ENCODE data around the gene CMKLR1. TPM values are rescaled to one million over a fixed set of nuclear protein-coding genes. Genes with fewer than 3 reads are reported as not detected.

Gene CMKLR1
- total RNA-seq, 4 donors from 2014 or later: 9.7 to 25.4 (median 13.0) TPM

GRCh38 chr12:108375986-108376663, 37.0 kb upstream of the CMKLR1 start:
- 54 to 67% methylated on average over 2 to 4 of the region's 4 CpGs for WGBS, 2 donors (ENCODE audit: low coverage in 1 of 2)
- H3K9me3 ChIP-seq: peaks cover 0 to 34% (median 0%) of the 10 kb centered on the region in 3 donors
- peaks cover 0 to 14% (median 0%) of the 10 kb centered on the region in 3 donors for H3K4me1 ChIP-seq
- TF ChIP-seq POLR2A (IDR thresholded peaks at IDR 0.05) (no peak), CTCF (IDR thresholded peaks at IDR 0.05) (no peak), POLR2AphosphoS5 (IDR thresholded peaks at IDR 0.05) (no peak), EP300 (IDR thresholded peaks at IDR 0.05) (no peak)
- no peaks in the 10 kb centered on the region for H3K27me3 ChIP-seq
- no peak overlapping the region for H3K4me3 ChIP-seq
- H3K36me3 ChIP-seq: no peaks in the 10 kb centered on the region
- ATAC-seq: no peak
- no peak overlapping the region for H3K27ac ChIP-seq

- 70 to 100% methylated on average over 1 to 2 of the region's 2 CpGs for WGBS, 2 donors (ENCODE audit: low coverage in 1 of 2)
- Histone ChIP-seq H3K27ac (no peak overlapping the region), H3K4me3 (no peak overlapping the region), H3K9me3 (peaks cover 0 to 34% (median 0%) of the 10 kb centered on the region in 3 donors), H3K36me3 (no peaks in the 10 kb centered on the region), H3K4me1 (peaks cover 0 to 16% (median 0%) of the 10 kb centered on the region in 3 donors), H3K27me3 (no peaks in the 10 kb centered on the region)
- no peak for ATAC-seq
- no peak for TF ChIP-seq EP300 (IDR thresholded peaks at IDR 0.05)
- no peak for TF ChIP-seq POLR2A (IDR thresholded peaks at IDR 0.05)
- no peak for TF ChIP-seq POLR2AphosphoS5 (IDR thresholded peaks at IDR 0.05)
- TF ChIP-seq CTCF (IDR thresholded peaks at IDR 0.05): no peak
Observed at GRCh38 chr12:108374596-108375320, 35.6 kb upstream of the CMKLR1 start.

GRCh38 chr12:108373111-108373510, 34.0 kb upstream of the CMKLR1 start:
- peaks cover 0 to 16% (median 0%) of the 10 kb centered on the region in 3 donors for H3K4me1 ChIP-seq
- 19% methylated on average over 1 of the region's 1 CpG; no CpG with 5 or more reads in 1 of the 2 donors for WGBS, 2 donors (ENCODE audit: low coverage in 1 of 2)

GRCh38 chr12:108371801-108372344, 32.8 kb upstream of the CMKLR1 start:
- peak; percentile 84 for TF ChIP-seq POLR2AphosphoS5 (IDR thresholded peaks at IDR 0.05)
- TF ChIP-seq EP300 (IDR thresholded peaks at IDR 0.05): no peak
- Histone ChIP-seq H3K36me3 (no peaks in the 10 kb centered on the region), H3K27me3 (no peaks in the 10 kb centered on the region), H3K4me1 (peaks cover 0 to 16% (median 0%) of the 10 kb centered on the region in 3 donors), H3K27ac (no peak overlapping the region), H3K9me3 (peaks cover 0 to 27% (median 0%) of the 10 kb centered on the region in 3 donors), H3K4me3 (no peak overlapping the region)
- WGBS, 2 donors (ENCODE audit: low coverage in 1 of 2): 25 to 38% methylated on average over 4 to 6 of the region's 6 CpGs
- peak; percentile 46 for ATAC-seq

More at GRCh38 chr12:108373111-108373510, 34.0 kb upstream of the CMKLR1 start:
- no peak overlapping the region for H3K27ac ChIP-seq
- H3K36me3 ChIP-seq: no peaks in the 10 kb centered on the region
- no peak for ATAC-seq
- H3K27me3 ChIP-seq: no peaks in the 10 kb centered on the region
- no peak for TF ChIP-seq POLR2AphosphoS5 (IDR thresholded peaks at IDR 0.05)
- no peak for TF ChIP-seq POLR2A (IDR thresholded peaks at IDR 0.05)
- TF ChIP-seq EP300 (IDR thresholded peaks at IDR 0.05): no peak
- TF ChIP-seq CTCF (IDR thresholded peaks at IDR 0.05): no peak
- H3K9me3 ChIP-seq: peaks cover 0 to 34% (median 0%) of the 10 kb centered on the region in 3 donors
- no peak overlapping the region for H3K4me3 ChIP-seq

- TF ChIP-seq EP300 (IDR thresholded peaks at IDR 0.05) (no peak), POLR2A (IDR thresholded peaks at IDR 0.05) (no peak), POLR2AphosphoS5 (IDR thresholded peaks at IDR 0.05) (no peak), CTCF (IDR thresholded peaks at IDR 0.05) (no peak)
- no peaks in the 10 kb centered on the region for H3K27me3 ChIP-seq
- no peak overlapping the region for H3K27ac ChIP-seq
- peaks cover 0 to 20% (median 0%) of the 10 kb centered on the region in 3 donors for H3K9me3 ChIP-seq
- no peaks in the 10 kb centered on the region for H3K36me3 ChIP-seq
- no peak for ATAC-seq
- no peak overlapping the region for H3K4me3 ChIP-seq
- H3K4me1 ChIP-seq: peaks cover 0 to 16% (median 0%) of the 10 kb centered on the region in 3 donors
- WGBS, 2 donors (ENCODE audit: low coverage in 1 of 2): 71 to 78% methylated on average over 4 to 5 of the region's 5 CpGs
Observed at GRCh38 chr12:108370415-108370814, 31.3 kb upstream of the CMKLR1 start.

All from gastroesophageal sphincter (tissue), 4 donors.